ENCODE data around the gene ENTHD1. TPM values are rescaled to one million over a fixed set of nuclear protein-coding genes. Genes with fewer than 3 reads are reported as not detected.
A peak's percentile ranks its signal among the peaks of the same experiment; 100 is the strongest.
"Not testable (repeated sequence)": the region's sequence is repeated elsewhere in the genome, so short reads cannot be mapped to it uniquely, and the experiment has no call there.

Gene ENTHD1
- total and polyA plus RNA-seq, 10 donors: 0.09 to 0.59 (median 0.14) TPM; not detected in 5

DNA sequence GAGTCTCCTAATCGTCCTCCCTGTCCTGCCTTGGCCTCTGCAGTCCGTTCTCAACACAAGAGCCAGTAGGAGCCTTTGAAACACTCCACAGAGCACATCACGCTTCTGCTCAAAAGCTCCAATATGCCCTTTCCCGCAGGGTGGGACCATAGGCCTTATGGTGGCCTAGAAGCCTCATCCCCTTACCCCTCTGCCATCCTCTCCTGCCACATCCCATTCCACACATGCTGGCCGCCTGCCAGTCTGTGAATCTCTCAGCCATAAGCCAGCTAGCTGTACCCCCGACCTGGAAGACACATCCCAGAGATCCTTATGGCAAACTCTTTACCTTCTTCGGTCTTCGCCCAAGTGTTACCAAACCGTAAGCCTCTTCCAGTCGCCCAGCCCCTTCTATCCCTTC lies 157.8 kb downstream of the ENTHD1 start:
- DNase-seq: no peak
- TF ChIP-seq, protein P1, sequence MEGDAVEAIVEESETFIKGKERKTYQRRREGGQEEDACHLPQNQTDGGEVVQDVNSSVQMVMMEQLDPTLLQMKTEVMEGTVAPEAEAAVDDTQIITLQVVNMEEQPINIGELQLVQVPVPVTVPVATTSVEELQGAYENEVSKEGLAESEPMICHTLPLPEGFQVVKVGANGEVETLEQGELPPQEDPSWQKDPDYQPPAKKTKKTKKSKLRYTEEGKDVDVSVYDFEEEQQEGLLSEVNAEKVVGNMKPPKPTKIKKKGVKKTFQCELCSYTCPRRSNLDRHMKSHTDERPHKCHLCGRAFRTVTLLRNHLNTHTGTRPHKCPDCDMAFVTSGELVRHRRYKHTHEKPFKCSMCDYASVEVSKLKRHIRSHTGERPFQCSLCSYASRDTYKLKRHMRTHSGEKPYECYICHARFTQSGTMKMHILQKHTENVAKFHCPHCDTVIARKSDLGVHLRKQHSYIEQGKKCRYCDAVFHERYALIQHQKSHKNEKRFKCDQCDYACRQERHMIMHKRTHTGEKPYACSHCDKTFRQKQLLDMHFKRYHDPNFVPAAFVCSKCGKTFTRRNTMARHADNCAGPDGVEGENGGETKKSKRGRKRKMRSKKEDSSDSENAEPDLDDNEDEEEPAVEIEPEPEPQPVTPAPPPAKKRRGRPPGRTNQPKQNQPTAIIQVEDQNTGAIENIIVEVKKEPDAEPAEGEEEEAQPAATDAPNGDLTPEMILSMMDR (IDR thresholded peaks at IDR 0.05 in 8 of 11, conservative IDR thresholded peaks at IDR 0.05 in 3 of 11): no peak
- TF ChIP-seq POLR2A (IDR thresholded peaks at IDR 0.05): no peak
- WGBS, 5 donors: 84 to 87% (median 85%) methylated on average over 10 of the region's 10 CpGs
- intact Hi-C loops (cut with DNase I; ENCODE audit: low total_unique reads): no loop called here
- no peak overlapping the region for H3K27ac ChIP-seq
- peaks cover 0 to 24% (median 0%) of the 10 kb centered on the region in 7 donors for H3K27me3 ChIP-seq (replicated peaks in 1 of 7)
- no peaks in the 10 kb centered on the region for H3K4me1 ChIP-seq
- H3K4me3 ChIP-seq: no peak overlapping the region
- peaks cover 0 to 16% (median 0%) of the 10 kb centered on the region in 8 donors for H3K9me3 ChIP-seq
- no peaks in the 10 kb centered on the region for H3K36me3 ChIP-seq

DNA sequence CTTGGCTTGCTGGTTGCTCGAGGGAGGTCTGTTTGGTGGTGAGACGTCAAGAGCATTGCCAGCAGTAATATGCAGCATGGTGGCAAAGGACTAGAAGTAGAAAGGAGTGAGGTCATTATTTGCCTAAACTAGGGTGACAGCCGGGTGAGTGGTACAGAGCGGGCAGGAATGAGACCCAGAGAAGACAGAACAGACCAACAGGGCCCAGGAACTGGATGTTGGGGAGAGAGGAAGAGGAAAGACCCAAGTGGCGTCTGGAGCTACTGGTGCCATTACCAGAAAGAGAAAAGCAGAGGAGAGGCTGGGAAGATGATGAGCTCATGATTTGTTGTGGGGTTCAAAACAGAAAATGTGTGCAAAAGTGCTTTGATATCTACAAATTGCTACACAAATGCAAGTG lies 158.7 kb downstream of the ENTHD1 start:
- 77 to 90% (median 88%) methylated on average over 5 of the region's 5 CpGs for WGBS, 5 donors
- H3K36me3 ChIP-seq: no peaks in the 10 kb centered on the region
- peaks cover 0 to 10% (median 0%) of the 10 kb centered on the region in 8 donors for H3K9me3 ChIP-seq
- H3K4me3 ChIP-seq: no peak overlapping the region
- no peak for DNase-seq
- TF ChIP-seq POLR2A (IDR thresholded peaks at IDR 0.05): no peak
- intact Hi-C loops (cut with DNase I; ENCODE audit: low total_unique reads): no loop called here
- H3K4me1 ChIP-seq: no peaks in the 10 kb centered on the region
- H3K27me3 ChIP-seq (replicated peaks in 1 of 7): peaks cover 0 to 24% (median 0%) of the 10 kb centered on the region in 7 donors
- H3K27ac ChIP-seq: no peak overlapping the region

- H3K27me3 ChIP-seq (replicated peaks in 1 of 7): peaks cover 0 to 24% (median 0%) of the 10 kb centered on the region in 7 donors
Observed at GRCh38 chr22:39734046-39734445, 159.5 kb downstream of the ENTHD1 start.

DNA sequence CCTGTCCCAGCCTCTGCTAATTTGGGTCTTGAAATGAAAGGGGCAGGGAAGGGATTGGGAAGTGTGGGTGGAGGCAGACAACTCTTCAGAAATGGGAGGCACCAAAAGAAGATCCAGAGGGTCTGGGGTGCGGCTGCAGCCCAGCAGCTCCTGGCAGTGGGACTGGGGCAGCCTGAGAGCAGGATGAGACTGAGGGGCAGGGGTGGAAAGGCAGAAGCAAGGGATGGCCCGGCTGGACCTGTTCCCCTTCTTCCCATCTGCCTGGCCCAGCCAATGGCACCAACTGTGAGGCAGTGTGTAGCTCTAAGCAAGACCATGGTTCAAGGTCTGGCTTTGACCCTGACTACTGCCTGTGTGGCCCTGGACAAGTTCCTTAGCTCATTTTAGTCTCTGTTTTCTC lies 160.4 kb downstream of the ENTHD1 start:
- no peak for DNase-seq
- WGBS, 5 donors: 75 to 94% (median 86%) methylated on average over 2 of the region's 2 CpGs
- H3K9me3 ChIP-seq: no peaks in the 10 kb centered on the region
- H3K36me3 ChIP-seq: no peaks in the 10 kb centered on the region
- no peak overlapping the region for H3K27ac ChIP-seq
- peaks cover 0 to 28% (median 0%) of the 10 kb centered on the region in 7 donors for H3K27me3 ChIP-seq (replicated peaks in 1 of 7)
- intact Hi-C loops (cut with DNase I; ENCODE audit: low total_unique reads): no loop called here
- no peak overlapping the region for H3K4me3 ChIP-seq
- TF ChIP-seq POLR2AphosphoS5 (IDR thresholded peaks at IDR 0.05) (no peak), POLR2A (IDR thresholded peaks at IDR 0.05) (no peak)
- TF ChIP-seq, protein P1 (IDR thresholded peaks at IDR 0.05 in 8 of 11, conservative IDR thresholded peaks at IDR 0.05 in 3 of 11): no peak
- no peaks in the 10 kb centered on the region for H3K4me1 ChIP-seq

More at GRCh38 chr22:39734046-39734445, 159.5 kb downstream of the ENTHD1 start:
- WGBS, 5 donors: 80 to 97% (median 91%) methylated on average over 1 of the region's 1 CpG
- intact Hi-C loops (cut with DNase I; ENCODE audit: low total_unique reads); H3K4me3 ChIP-seq; H3K36me3 ChIP-seq; H3K9me3 ChIP-seq; H3K27ac ChIP-seq; H3K4me1 ChIP-seq; DNase-seq: not testable (repeated sequence)

GRCh38 chr22:39732625-39733024 lies 160.9 kb downstream of the ENTHD1 start:
- H3K27me3 ChIP-seq (replicated peaks in 1 of 7): peaks cover 0 to 31% (median 0%) of the 10 kb centered on the region in 7 donors
- TF ChIP-seq POLR2AphosphoS5 (IDR thresholded peaks at IDR 0.05): no peak
- no peak for TF ChIP-seq POLR2A (IDR thresholded peaks at IDR 0.05)
- TF ChIP-seq, protein P1 (IDR thresholded peaks at IDR 0.05 in 8 of 11, conservative IDR thresholded peaks at IDR 0.05 in 3 of 11): no peak
- WGBS, 5 donors: 76 to 84% (median 83%) methylated on average over 8 of the region's 8 CpGs
- H3K36me3 ChIP-seq: no peaks in the 10 kb centered on the region
- no peaks in the 10 kb centered on the region for H3K9me3 ChIP-seq
- intact Hi-C loops (cut with DNase I; ENCODE audit: low total_unique reads): no loop called here
- no peaks in the 10 kb centered on the region for H3K4me1 ChIP-seq
- peak; percentile 34 for DNase-seq
- no peak overlapping the region for H3K4me3 ChIP-seq
- no peak overlapping the region for H3K27ac ChIP-seq
